ENCODE data around the gene CDH8.

GRCh38 chr16:61879306-61879705, 156.9 kb downstream of the CDH8 start:
- TF ChIP-seq CTCF (conservative IDR thresholded peaks at IDR 0.05; ENCODE audit: low read depth, low read length), result no peak
- TF ChIP-seq EZH2phosphoT487 (IDR thresholded peaks at IDR 0.05; ENCODE audit: borderline replicate concordance, low read length), result no peak
- no peak for TF ChIP-seq EZH2 (IDR thresholded peaks at IDR 0.05; ENCODE audit: low read length, unreplicated experiment)

All from PC-3 (cell line).